SK-N-SH (cell line): ENCODE measurements around the gene PRSS56. TPM values are rescaled to one million over a fixed set of nuclear protein-coding genes. Genes with fewer than 3 reads are reported as not detected.

Experiments used
- CTCF ChIA-PET: fragments of 300-600, 350-600 bp; formaldehyde crosslinking; extraction: SDS; loops from one replicate; lab custom pipeline; 2021; lab: Yijun Ruan, JAX
- POLR2A ChIA-PET: fragments of 350-600 bp; sonication (Branson Sonifier 250); formaldehyde crosslinking; extraction: SDS; loops from one replicate; lab custom pipeline; 2020; ENCODE audit warnings: antibody characterized with exemption, inconsistent platforms; lab: Yijun Ruan, JAX
- DNase-seq: peaks from one replicate; pipeline ENCODE4 v3.0.0; 2012
- H2AFZ ChIP-seq: fragments of 200-600 bp; sonication (generic); 2 replicates; pipeline ENCODE4 v1.8.1; 2016; ENCODE audit warnings: antibody characterized with exemption, mild to moderate bottlenecking, low read depth
- H3F3A ChIP-seq: fragments of 200-600 bp; sonication (generic); replicated peaks from 2 replicates; pipeline ENCODE3; 2016; ENCODE audit warnings: antibody characterized with exemption, mild to moderate bottlenecking; ENCODE audit not compliant: insufficient read depth
- H3K27ac ChIP-seq, 2 experiments: fragments of 200-500 bp in 1 of 2; fragments of 200-600 bp in 1 of 2; sonication (Bioruptor generic) in 1 of 2; sonication (generic), shearing (Covaris generic) in 1 of 2; 2 replicates each; pipeline versions ENCODE4 v1.5.1 to v1.6.1; 2014 to 2016; ENCODE audit warnings: low read depth in 2 of 2, inconsistent platforms in 1 of 2, low read length in 1 of 2, mild to moderate bottlenecking in 1 of 2, mixed read lengths in 1 of 2
- H3K27me3 ChIP-seq: fragments of 200-600 bp; sonication (generic), shearing (Covaris generic); 2 replicates; pipeline ENCODE4 v1.6.1; 2016; ENCODE audit warnings: mixed run types; ENCODE audit not compliant: insufficient read depth
- H3K36me3 ChIP-seq, 2 experiments: fragments of 200-500 bp in 1 of 2; fragments of 200-600 bp in 1 of 2; sonication (Bioruptor generic) in 1 of 2; sonication (generic) in 1 of 2; replicated peaks in 1 of 2; 2 replicates each; pipeline versions ENCODE3 to v1.5.1; 2014 to 2016; ENCODE audit warnings: low read length in 1 of 2, mild to moderate bottlenecking in 1 of 2; ENCODE audit not compliant: insufficient read depth in 2 of 2, control insufficient read depth in 1 of 2
- H3K4me1 ChIP-seq, 2 experiments: fragments of 200-500 bp in 1 of 2; fragments of 200-600 bp in 1 of 2; sonication (Bioruptor generic) in 1 of 2; sonication (generic), shearing (Covaris generic) in 1 of 2; 2 replicates each; pipeline versions ENCODE4 v1.5.1 to v1.6.1; 2014 to 2016; ENCODE audit warnings: low read depth in 1 of 2, low read length in 1 of 2, mixed run types in 1 of 2; ENCODE audit not compliant: insufficient read depth in 2 of 2, control insufficient read depth in 1 of 2
- H3K4me2 ChIP-seq: fragments of 200-600 bp; sonication (generic), shearing (Covaris generic); 2 replicates; pipeline ENCODE4 v1.6.1; 2017; ENCODE audit warnings: mixed run types
- H3K4me3 ChIP-seq, 2 experiments: fragments of 200-500 bp in 1 of 2; fragments of 200-600 bp in 1 of 2; sonication (Bioruptor generic) in 1 of 2; sonication (generic), shearing (Covaris generic) in 1 of 2; 2 replicates each; pipeline versions ENCODE4 v1.5.1 to v1.8.1; 2014 to 2016; ENCODE audit warnings: low read depth in 2 of 2, inconsistent platforms in 1 of 2, low read length in 1 of 2, mild to moderate bottlenecking in 1 of 2, mixed read lengths in 1 of 2, moderate library complexity in 1 of 2
- H3K79me2 ChIP-seq: fragments of 200-600 bp; sonication (generic); 2 replicates; pipeline ENCODE4 v1.8.1; 2017; ENCODE audit warnings: mild to moderate bottlenecking; ENCODE audit not compliant: insufficient read depth
- H3K9ac ChIP-seq: fragments of 200-600 bp; sonication (generic); 2 replicates; pipeline ENCODE4 v1.6.1; 2017; ENCODE audit warnings: mixed run types
- H3K9me2 ChIP-seq: fragments of 200-600 bp; sonication (generic); 2 replicates; pipeline ENCODE4 v1.6.1; 2017; ENCODE audit warnings: mixed run types
- H3K9me3 ChIP-seq: fragments of 200-600 bp; sonication (generic); 2 replicates; pipeline ENCODE4 v1.6.1; 2017; ENCODE audit warnings: mixed run types, mild to moderate bottlenecking, moderate library complexity
- H4K20me1 ChIP-seq: fragments of 200-600 bp; sonication (generic); 2 replicates; pipeline ENCODE4 v1.6.1; 2017; ENCODE audit warnings: mild to moderate bottlenecking, mixed run types; ENCODE audit not compliant: insufficient read depth
- CHD2 ChIP-seq: fragments of 150-350 bp; IDR thresholded peaks from 2 replicates; pipeline ENCODE4 v1.6.1; 2018; ENCODE audit warnings: low read length; ENCODE audit not compliant: partially characterized antibody
- CTCF ChIP-seq: fragments of 200-600 bp; sonication (generic); IDR thresholded peaks from 2 replicates; pipeline ENCODE4 v1.6.1; 2017; ENCODE audit warnings: antibody characterized with exemption, mild to moderate bottlenecking, moderate library complexity
- ELF1 ChIP-seq: IDR thresholded peaks from 2 replicates; pipeline ENCODE4 v1.4.0; 2012
- EP300 ChIP-seq, 2 experiments: IDR thresholded peaks; 2 replicates each; pipeline versions ENCODE4 v1.4.0 to v1.6.1; 2012; ENCODE audit warnings: borderline replicate concordance in 1 of 2, low read depth in 1 of 2, low read length in 1 of 2
- JUND ChIP-seq: IDR thresholded peaks from 2 replicates; pipeline ENCODE4 v1.4.0; 2012
- MAX ChIP-seq: IDR thresholded peaks from 2 replicates; pipeline ENCODE4 v1.4.0; 2012; ENCODE audit warnings: low read depth
- RAD21 ChIP-seq: IDR thresholded peaks from 2 replicates; pipeline ENCODE4 v1.6.1; 2012; ENCODE audit warnings: mild to moderate bottlenecking, low read length
- RCOR1 ChIP-seq: fragments of 150-350 bp; IDR thresholded peaks from 2 replicates; pipeline ENCODE4 v1.6.1; 2017; ENCODE audit warnings: antibody characterized with exemption, low read length
- REST ChIP-seq: IDR thresholded peaks from 2 replicates; pipeline ENCODE4 v1.6.1; 2012; ENCODE audit warnings: mild to moderate bottlenecking, low read depth, low read length, moderate library complexity
- SMC3 ChIP-seq: IDR thresholded peaks from 2 replicates; pipeline ENCODE4 v1.6.1; 2012; ENCODE audit warnings: low read depth, low read length, improper control_type of control experiment
- TCF12 ChIP-seq: IDR thresholded peaks from 2 replicates; pipeline ENCODE4 v1.4.0; 2012
- TEAD4 ChIP-seq: IDR thresholded peaks from 2 replicates; pipeline ENCODE4 v1.4.0; 2012; ENCODE audit warnings: mild to moderate bottlenecking, borderline replicate concordance; ENCODE audit not compliant: insufficient read depth
- YY1 ChIP-seq: IDR thresholded peaks from 2 replicates; pipeline ENCODE4 v1.4.0; 2012; ENCODE audit warnings: low read depth, mild to moderate bottlenecking
- WGBS: methylation state at CpG from one replicate; pipeline ENCODE4 v1.1.6; 2017; ENCODE audit warnings: low lambda C conversion rate; 5-methylcytosine and 5-hydroxymethylcytosine counted together
- polyA plus RNA-seq, 3 experiments: library from polyadenylated mRNA; depleted of rRNA; stranded (reverse); fragments of >200 nt; gene quantifications; 2 replicates each; pipeline ENCODE4 v1.2.3, GENCODE V29; 2012

PRSS56 gene
- polyA plus RNA-seq, 1 of the 3 experiments (the other 2 are of a cell fraction): not detected

- ChIA-PET CTCF (interaction anchor here (1.6 kb wide), 1 partner anchor 18 kb away, joined by 4 read pairs; no protein-coding TSS in a partner anchor), POLR2A (interaction anchor here (0.8 kb wide), 1 partner anchor 10 kb away, joined by 3 read pairs; the partner anchor contains the start of genes EIF4E2 and TIGD1)
- H3K9me2 ChIP-seq: no peaks in the 10 kb centered on the region
- no peaks in the 10 kb centered on the region for H3K9me3 ChIP-seq
- no peaks in the 10 kb centered on the region for H3K27me3 ChIP-seq
- H3K9ac ChIP-seq: no peak overlapping the region
- H3K4me1 ChIP-seq: no peaks in the 10 kb centered on the region; a peak in 1 of 4 replicates
- no peaks in the 10 kb centered on the region for H3K36me3 ChIP-seq
- no peak for TF ChIP-seq MAX
- TF ChIP-seq EP300 (IDR thresholded peaks at IDR 0.05; ENCODE audit: borderline replicate concordance in 1 of 2, low read depth in 1 of 2, low read length in 1 of 2): no peak
- TF ChIP-seq CHD2: no peak
- no peak for TF ChIP-seq ELF1
- TF ChIP-seq TCF12: no peak
- TF ChIP-seq SMC3: no peak
- no peak for TF ChIP-seq RCOR1
- no peak for TF ChIP-seq REST
- TF ChIP-seq TEAD4: no peak
- TF ChIP-seq YY1: no peak
- TF ChIP-seq JUND: no peak
- TF ChIP-seq CTCF: no peak
- no peak for TF ChIP-seq RAD21
- no peaks in the 10 kb centered on the region for H4K20me1 ChIP-seq
- H2AFZ ChIP-seq: no peak overlapping the region
- H3K27ac ChIP-seq: no peak overlapping the region
- WGBS: 90% methylated on average over 14 of the region's 17 CpGs
- H3K79me2 ChIP-seq: peaks cover 4% of the 10 kb centered on the region; the same call in 1 of the 2 replicates
- no peak for DNase-seq
- H3K4me3 ChIP-seq: no peak overlapping the region
- H3K4me2 ChIP-seq: no peak overlapping the region
- no peaks in the 10 kb centered on the region for H3F3A ChIP-seq
These were observed 20.4 kb downstream of the PRSS56 start for GRCh38 chr2:232540441-232541041.
